DOHH2 (cell line): Measurements from ENCODE around the gene ANGEL2.

Source experiments
- H3F3A ChIP-seq: fragments of 200-600 bp; sonication (generic), shearing (Covaris generic); 2 replicates; pipeline ENCODE4 v1.6.0; 2016; ENCODE audit warnings: antibody characterized with exemption, mild to moderate bottlenecking; ENCODE audit not compliant: control insufficient read depth, insufficient read depth
- H3K27ac ChIP-seq: fragments of 200-600 bp; sonication (generic); 2 replicates; pipeline ENCODE4 v1.5.1; 2014; ENCODE audit warnings: low read depth, mild to moderate bottlenecking, low read length, moderate library complexity
- H3K27me3 ChIP-seq: fragments of 200-600 bp; sonication (generic); 2 replicates; pipeline ENCODE4 v1.6.1; 2014; ENCODE audit warnings: mild to moderate bottlenecking, low read length, mixed read lengths; ENCODE audit not compliant: control insufficient read depth
- H3K36me3 ChIP-seq: fragments of 200-600 bp; sonication (generic); 2 replicates; pipeline ENCODE4 v1.6.1; 2014; ENCODE audit warnings: mild to moderate bottlenecking, low read length, moderate library complexity, mixed read lengths; ENCODE audit not compliant: control insufficient read depth
- H3K4me1 ChIP-seq: fragments of 200-600 bp; sonication (generic); 2 replicates; pipeline ENCODE4 v1.6.1; 2014; ENCODE audit warnings: mild to moderate bottlenecking, low read length, mixed read lengths; ENCODE audit not compliant: control insufficient read depth
- H3K4me2 ChIP-seq: fragments of 200-600 bp; sonication (generic); 2 replicates; pipeline ENCODE4 v1.6.0; 2014; ENCODE audit warnings: mild to moderate bottlenecking, low read length, moderate library complexity
- H3K4me3 ChIP-seq: fragments of 200-600 bp; sonication (generic); 2 replicates; pipeline ENCODE4 v1.5.1; 2014; ENCODE audit warnings: mild to moderate bottlenecking, low read length, mixed read lengths
- H3K79me2 ChIP-seq: fragments of 200-600 bp; sonication (generic); 2 replicates; pipeline ENCODE4 v1.6.1; 2014; ENCODE audit warnings: mild to moderate bottlenecking, low read length, mixed read lengths; ENCODE audit not compliant: control insufficient read depth
- H3K9me2 ChIP-seq: fragments of 200-600 bp; sonication (generic); replicated peaks from 2 replicates; pipeline ENCODE4 v1.6.1; 2014; ENCODE audit warnings: mild to moderate bottlenecking, low read length, mixed read lengths; ENCODE audit not compliant: control insufficient read depth
- H3K9me3 ChIP-seq: fragments of 200-600 bp; sonication (generic); 2 replicates; pipeline ENCODE4 v1.6.1; 2014; ENCODE audit warnings: antibody characterized with exemption, low read length, mixed read lengths; ENCODE audit not compliant: control insufficient read depth, insufficient read depth
- H4K20me1 ChIP-seq: fragments of 200-600 bp; sonication (generic); 2 replicates; pipeline ENCODE4 v1.6.0; 2014; ENCODE audit warnings: low read depth, mild to moderate bottlenecking, antibody characterized with exemption, low read length, moderate library complexity; ENCODE audit not compliant: control insufficient read depth, insufficient read depth
- EZH2phosphoT487 ChIP-seq: fragments of 200-600 bp; sonication (generic); IDR thresholded peaks from 2 replicates; pipeline ENCODE4 v1.6.1; 2017; ENCODE audit warnings: borderline replicate concordance, mild to moderate bottlenecking, antibody characterized with exemption, low read length, moderate library complexity, mixed read lengths
- TF ChIP-seq, protein P1 (sequence below): fragments of 200-600 bp; sonication (generic); IDR thresholded peaks from one replicate; pipeline ENCODE4 v1.5.1; 2014; ENCODE audit warnings: antibody characterized with exemption, mild to moderate bottlenecking, low read depth, low read length; ENCODE audit not compliant: poor library complexity, severe bottlenecking

Gene ANGEL2

DNA sequence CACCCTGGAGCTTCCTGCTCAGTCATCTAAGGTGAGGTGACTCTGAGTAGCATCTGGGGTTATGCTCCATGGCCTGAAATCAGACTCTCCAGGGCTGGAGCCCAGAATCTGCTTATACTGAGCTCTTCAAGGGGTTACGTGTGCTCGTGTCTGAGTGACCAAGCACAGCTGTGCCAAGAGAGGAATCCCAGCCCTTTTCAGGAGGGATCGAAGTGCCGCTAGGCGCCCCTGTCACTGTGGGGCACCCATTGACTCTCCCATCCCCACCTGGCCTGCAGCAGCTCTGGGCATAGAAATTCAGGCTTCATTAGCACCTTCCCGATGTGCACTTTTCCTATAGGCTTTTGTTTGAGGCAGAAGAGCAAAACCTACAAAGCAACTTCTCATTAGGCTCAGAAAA, 51.6 kb downstream of the ANGEL2 start:
- Histone ChIP-seq H3K79me2 (no peaks in the 10 kb centered on the region), H4K20me1 (no peaks in the 10 kb centered on the region), H3K9me2 (no peaks in the 10 kb centered on the region), H3K36me3 (peaks cover 11% of the 10 kb centered on the region), H3K4me2 (no peak overlapping the region), H3K4me3 (no peak overlapping the region), H3K27me3 (no peaks in the 10 kb centered on the region), H3F3A (no peaks in the 10 kb centered on the region), H3K27ac (no peak overlapping the region), H3K4me1 (peaks cover 19% of the 10 kb centered on the region), H3K9me3 (no peaks in the 10 kb centered on the region)
- TF ChIP-seq, protein P1, sequence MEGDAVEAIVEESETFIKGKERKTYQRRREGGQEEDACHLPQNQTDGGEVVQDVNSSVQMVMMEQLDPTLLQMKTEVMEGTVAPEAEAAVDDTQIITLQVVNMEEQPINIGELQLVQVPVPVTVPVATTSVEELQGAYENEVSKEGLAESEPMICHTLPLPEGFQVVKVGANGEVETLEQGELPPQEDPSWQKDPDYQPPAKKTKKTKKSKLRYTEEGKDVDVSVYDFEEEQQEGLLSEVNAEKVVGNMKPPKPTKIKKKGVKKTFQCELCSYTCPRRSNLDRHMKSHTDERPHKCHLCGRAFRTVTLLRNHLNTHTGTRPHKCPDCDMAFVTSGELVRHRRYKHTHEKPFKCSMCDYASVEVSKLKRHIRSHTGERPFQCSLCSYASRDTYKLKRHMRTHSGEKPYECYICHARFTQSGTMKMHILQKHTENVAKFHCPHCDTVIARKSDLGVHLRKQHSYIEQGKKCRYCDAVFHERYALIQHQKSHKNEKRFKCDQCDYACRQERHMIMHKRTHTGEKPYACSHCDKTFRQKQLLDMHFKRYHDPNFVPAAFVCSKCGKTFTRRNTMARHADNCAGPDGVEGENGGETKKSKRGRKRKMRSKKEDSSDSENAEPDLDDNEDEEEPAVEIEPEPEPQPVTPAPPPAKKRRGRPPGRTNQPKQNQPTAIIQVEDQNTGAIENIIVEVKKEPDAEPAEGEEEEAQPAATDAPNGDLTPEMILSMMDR = no peak

DNA sequence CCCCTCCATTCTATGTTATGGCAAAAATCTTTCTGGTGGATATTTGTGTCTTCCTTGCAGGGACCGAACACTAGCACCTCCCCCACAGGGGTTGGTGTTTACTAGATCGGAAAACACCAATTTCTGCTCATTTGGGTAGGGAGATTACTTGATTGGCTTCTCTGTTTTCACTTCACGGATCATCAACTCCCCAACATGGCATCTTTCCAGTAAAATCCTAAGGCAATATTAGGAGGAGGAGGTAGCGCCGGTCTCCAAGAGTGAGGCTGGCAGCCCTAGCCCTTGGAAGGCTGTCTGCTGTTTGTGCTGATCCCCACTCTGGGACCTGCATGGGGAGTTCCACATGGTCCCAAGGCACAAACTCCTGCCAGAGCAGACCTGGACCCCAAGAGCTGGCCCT, 53.2 kb downstream of the ANGEL2 start:
- Histone ChIP-seq H3K9me3 (no peaks in the 10 kb centered on the region), H3K27me3 (no peaks in the 10 kb centered on the region), H3K36me3 (peaks cover 13% of the 10 kb centered on the region), H3K4me2 (no peak overlapping the region), H3K27ac (no peak overlapping the region), H3K9me2 (no peaks in the 10 kb centered on the region), H4K20me1 (no peaks in the 10 kb centered on the region), H3K4me3 (no peak overlapping the region), H3K79me2 (no peaks in the 10 kb centered on the region), H3F3A (no peaks in the 10 kb centered on the region), H3K4me1 (peaks cover 19% of the 10 kb centered on the region)
- TF ChIP-seq, protein P1 = no peak
- no peak for TF ChIP-seq EZH2phosphoT487

DNA sequence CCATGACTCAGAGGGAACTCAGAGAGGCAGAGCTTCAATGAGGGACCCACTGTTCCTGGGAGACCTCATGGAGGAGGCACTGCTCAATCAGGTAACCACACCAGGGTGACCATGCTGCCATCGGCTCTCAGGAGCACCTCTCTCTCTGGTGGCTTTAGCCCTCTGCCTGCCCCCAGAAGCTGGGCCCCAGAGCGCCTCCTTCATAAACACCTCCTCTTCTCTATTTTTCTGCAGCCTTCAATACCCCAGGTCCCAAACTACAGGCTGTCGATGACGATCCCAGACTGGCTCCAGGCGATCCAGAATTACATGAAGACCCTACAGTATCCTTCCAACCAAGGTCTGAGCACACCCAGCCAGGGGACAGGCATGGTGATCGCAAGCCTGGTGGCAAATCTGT, 54.7 kb downstream of the ANGEL2 start:
- H3K79me2 ChIP-seq = no peaks in the 10 kb centered on the region
- no peak overlapping the region for H3K27ac ChIP-seq
- no peak overlapping the region for H3K4me3 ChIP-seq
- no peaks in the 10 kb centered on the region for H4K20me1 ChIP-seq
- H3K36me3 ChIP-seq = peaks cover 11% of the 10 kb centered on the region
- no peaks in the 10 kb centered on the region for H3F3A ChIP-seq
- TF ChIP-seq EZH2phosphoT487 = no peak
- TF ChIP-seq, protein P1 = no peak
- no peak overlapping the region for H3K4me2 ChIP-seq
- H3K9me3 ChIP-seq = no peaks in the 10 kb centered on the region
- no peaks in the 10 kb centered on the region for H3K9me2 ChIP-seq
- no peaks in the 10 kb centered on the region for H3K27me3 ChIP-seq
- peaks cover 19% of the 10 kb centered on the region for H3K4me1 ChIP-seq
